ENCODE measurements around the gene STRN. TPM values are rescaled to one million over a fixed set of nuclear protein-coding genes. Genes with fewer than 3 reads are reported as not detected.

The STRN gene
- total RNA-seq, 4 donors from 2014 or later: 18.2 to 26.4 (median 21.5) TPM

DNA sequence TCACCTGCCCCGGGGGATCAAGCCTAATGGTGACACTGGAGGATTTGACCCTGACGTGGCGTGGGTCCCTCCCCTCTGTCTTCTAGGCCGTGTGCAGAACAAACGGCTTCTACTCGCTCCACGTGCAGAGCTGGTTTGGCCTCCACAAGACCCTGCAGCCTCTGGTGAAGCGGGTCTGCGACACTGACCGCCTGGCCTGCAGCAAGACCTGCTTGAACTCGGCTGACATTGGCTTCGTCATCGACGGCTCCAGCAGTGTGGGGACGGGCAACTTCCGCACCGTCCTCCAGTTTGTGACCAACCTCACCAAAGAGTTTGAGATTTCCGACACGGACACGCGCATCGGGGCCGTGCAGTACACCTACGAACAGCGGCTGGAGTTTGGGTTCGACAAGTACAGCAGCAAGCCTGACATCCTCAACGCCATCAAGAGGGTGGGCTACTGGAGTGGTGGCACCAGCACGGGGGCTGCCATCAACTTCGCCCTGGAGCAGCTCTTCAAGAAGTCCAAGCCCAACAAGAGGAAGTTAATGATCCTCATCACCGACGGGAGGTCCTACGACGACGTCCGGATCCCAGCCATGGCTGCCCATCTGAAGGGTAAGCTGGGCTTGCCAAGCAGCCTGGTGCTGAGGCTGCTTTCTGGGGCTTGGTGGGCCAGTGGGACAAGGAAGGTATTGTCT lies 157.8 kb downstream of the STRN start:
- H3K9me3 ChIP-seq: no peaks in the 10 kb centered on the region
- no peak overlapping the region for H3K27ac ChIP-seq
- no peaks in the 10 kb centered on the region for H3K27me3 ChIP-seq
- peaks cover 0 to 32% (median 0%) of the 10 kb centered on the region in 3 donors for H3K36me3 ChIP-seq
- no peak for DNase-seq (ENCODE audit: low spot score in 2 of 2)
- 90 to 94% methylated on average over 35 of the region's 35 CpGs for WGBS, 2 donors
- H3K4me3 ChIP-seq: no peak overlapping the region
- TF ChIP-seq POLR2A (IDR thresholded peaks at IDR 0.05) (no peak), EP300 (IDR thresholded peaks at IDR 0.05) (no peak)
- TF ChIP-seq, protein P1, sequence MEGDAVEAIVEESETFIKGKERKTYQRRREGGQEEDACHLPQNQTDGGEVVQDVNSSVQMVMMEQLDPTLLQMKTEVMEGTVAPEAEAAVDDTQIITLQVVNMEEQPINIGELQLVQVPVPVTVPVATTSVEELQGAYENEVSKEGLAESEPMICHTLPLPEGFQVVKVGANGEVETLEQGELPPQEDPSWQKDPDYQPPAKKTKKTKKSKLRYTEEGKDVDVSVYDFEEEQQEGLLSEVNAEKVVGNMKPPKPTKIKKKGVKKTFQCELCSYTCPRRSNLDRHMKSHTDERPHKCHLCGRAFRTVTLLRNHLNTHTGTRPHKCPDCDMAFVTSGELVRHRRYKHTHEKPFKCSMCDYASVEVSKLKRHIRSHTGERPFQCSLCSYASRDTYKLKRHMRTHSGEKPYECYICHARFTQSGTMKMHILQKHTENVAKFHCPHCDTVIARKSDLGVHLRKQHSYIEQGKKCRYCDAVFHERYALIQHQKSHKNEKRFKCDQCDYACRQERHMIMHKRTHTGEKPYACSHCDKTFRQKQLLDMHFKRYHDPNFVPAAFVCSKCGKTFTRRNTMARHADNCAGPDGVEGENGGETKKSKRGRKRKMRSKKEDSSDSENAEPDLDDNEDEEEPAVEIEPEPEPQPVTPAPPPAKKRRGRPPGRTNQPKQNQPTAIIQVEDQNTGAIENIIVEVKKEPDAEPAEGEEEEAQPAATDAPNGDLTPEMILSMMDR (IDR thresholded peaks at IDR 0.05): no peak
- no peaks in the 10 kb centered on the region for H3K4me1 ChIP-seq

DNA sequence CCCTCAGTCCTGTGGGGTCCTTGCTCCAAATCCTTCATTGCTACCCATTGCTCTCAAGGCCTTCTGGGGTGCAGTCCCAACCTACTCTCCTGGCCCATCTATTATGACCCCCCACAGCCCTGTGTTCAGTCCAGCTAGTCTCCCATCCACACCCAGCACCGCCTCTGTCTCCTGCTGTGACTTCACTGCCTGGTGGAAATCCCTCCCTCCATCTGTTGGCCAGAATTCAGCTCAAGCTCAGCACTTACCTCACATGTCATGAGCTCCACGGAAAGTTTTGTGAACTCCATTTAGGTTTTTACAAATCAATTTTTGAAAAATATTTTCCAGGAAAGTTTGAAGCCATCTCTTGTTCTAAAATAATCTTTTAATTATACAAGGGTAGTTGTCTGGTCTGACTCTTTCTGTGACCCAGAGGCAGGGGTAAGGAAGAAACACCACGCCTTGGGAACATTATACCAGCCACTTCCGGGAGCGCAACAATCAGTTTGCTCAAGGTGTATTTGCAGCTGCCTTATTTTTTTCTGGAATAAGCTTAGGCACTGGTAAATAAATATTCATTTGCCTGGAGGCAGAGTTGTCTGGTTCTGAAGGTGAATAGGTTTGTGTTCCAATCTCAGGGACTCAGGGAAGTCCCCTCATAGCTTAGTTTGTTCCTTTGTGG lies 159.0 kb downstream of the STRN start:
- peak overlapping the region in 1 of 4 donors; percentile 9 for H3K27ac ChIP-seq
- TF ChIP-seq POLR2A (IDR thresholded peaks at IDR 0.05) (no peak), EP300 (IDR thresholded peaks at IDR 0.05) (no peak)
- TF ChIP-seq, protein P1 (IDR thresholded peaks at IDR 0.05): no peak
- H3K27me3 ChIP-seq: no peaks in the 10 kb centered on the region
- no peaks in the 10 kb centered on the region for H3K4me1 ChIP-seq
- peaks cover 0 to 44% (median 0%) of the 10 kb centered on the region in 3 donors for H3K36me3 ChIP-seq
- H3K4me3 ChIP-seq: no peak overlapping the region
- no peak for DNase-seq (ENCODE audit: low spot score in 2 of 2)
- 75 to 78% methylated on average over 5 of the region's 5 CpGs for WGBS, 2 donors
- H3K9me3 ChIP-seq: peaks cover 0 to 11% (median 0%) of the 10 kb centered on the region in 4 donors

DNA sequence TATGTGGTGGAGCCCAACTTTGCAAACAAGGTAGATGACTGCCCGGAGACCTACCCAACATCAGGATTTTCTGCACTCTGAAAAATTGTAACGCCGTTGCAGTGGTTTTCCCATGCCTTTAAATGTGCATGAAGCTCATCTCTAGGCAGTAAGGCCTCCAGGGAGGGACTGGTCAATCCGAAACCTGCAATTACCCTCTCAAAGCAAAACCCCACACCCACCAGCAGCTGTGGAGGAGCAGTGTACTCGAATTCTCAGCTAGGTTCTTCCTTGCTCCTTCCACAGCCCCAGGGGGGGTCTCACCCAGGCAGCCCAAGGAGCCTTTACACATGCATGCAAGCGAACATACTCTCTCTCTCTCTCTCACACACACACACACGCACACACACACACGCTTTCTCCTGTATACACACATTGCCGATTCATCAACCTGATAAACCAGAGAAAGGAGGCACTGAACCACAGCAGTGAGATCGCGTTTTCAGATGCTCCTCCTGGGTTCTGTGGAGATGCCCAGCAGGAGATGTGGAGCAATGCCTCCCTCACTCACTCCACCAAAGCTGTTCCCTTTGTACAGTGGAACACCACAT lies 160.6 kb downstream of the STRN start:
- WGBS, 2 donors: 82 to 85% methylated on average over 11 of the region's 11 CpGs
- TF ChIP-seq, protein P1 (IDR thresholded peaks at IDR 0.05): no peak
- no peak for TF ChIP-seq EP300 (IDR thresholded peaks at IDR 0.05)
- no peak for TF ChIP-seq POLR2A (IDR thresholded peaks at IDR 0.05)
- H3K36me3 ChIP-seq: peaks cover 0 to 59% (median 0%) of the 10 kb centered on the region in 3 donors
- DNase-seq (ENCODE audit: low spot score in 2 of 2): no peak
- no peak overlapping the region for H3K4me3 ChIP-seq
- H3K4me1 ChIP-seq: no peaks in the 10 kb centered on the region
- H3K27me3 ChIP-seq: no peaks in the 10 kb centered on the region
- peaks cover 0 to 13% (median 0%) of the 10 kb centered on the region in 4 donors for H3K9me3 ChIP-seq
- H3K27ac ChIP-seq: no peak overlapping the region

DNA sequence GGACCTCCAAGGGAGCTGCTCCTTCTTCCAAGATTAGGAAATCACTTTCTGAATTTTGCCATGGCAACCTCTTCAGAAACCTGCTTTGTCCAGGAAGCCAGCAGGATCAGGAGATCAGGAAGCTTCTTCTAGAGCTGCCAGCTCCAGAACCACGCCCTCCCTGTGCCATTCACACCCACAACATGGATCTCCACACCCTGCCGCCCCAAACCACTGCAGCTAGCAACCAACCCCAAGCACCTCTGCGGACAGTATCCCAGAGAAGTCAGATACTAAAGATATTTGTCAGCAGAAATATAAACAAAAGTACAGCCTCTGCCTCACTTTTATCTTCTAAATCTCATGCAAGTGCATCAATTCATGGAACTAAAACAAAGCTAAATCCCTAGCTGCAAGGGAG lies 163.4 kb downstream of the STRN start:
- no peaks in the 10 kb centered on the region for H3K27me3 ChIP-seq
- DNase-seq (ENCODE audit: low spot score in 2 of 2): no peak
- no peak overlapping the region for H3K4me3 ChIP-seq
- no peak overlapping the region for H3K27ac ChIP-seq
- no peaks in the 10 kb centered on the region for H3K4me1 ChIP-seq
- 77 to 90% methylated on average over 3 of the region's 3 CpGs for WGBS, 2 donors
- peaks cover 0 to 59% (median 0%) of the 10 kb centered on the region in 3 donors for H3K36me3 ChIP-seq
- TF ChIP-seq POLR2A (IDR thresholded peaks at IDR 0.05) (no peak), EP300 (IDR thresholded peaks at IDR 0.05) (no peak)
- TF ChIP-seq, protein P1 (IDR thresholded peaks at IDR 0.05): no peak
- peaks cover 0 to 13% (median 0%) of the 10 kb centered on the region in 4 donors for H3K9me3 ChIP-seq

DNA sequence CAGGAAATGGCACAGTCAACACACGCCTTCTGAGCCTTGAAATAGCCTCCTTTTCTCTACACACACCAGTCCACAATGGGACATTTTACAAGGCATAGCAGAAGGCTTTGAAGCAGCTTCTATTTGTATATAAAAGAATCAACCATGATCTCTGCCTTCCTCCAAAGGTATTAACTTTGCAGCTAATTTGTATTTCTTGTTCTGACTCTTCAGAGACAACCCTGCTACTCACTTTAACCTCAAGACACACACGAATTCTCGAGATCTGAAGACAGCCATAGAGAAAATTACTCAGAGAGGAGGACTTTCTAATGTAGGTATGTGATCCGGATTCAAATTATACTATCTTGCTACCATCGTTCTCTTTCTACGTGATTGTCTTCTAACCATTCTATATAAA lies 165.2 kb downstream of the STRN start:
- no peak for TF ChIP-seq POLR2A (IDR thresholded peaks at IDR 0.05)
- no peak for TF ChIP-seq EP300 (IDR thresholded peaks at IDR 0.05)
- TF ChIP-seq, protein P1 (IDR thresholded peaks at IDR 0.05): no peak
- Histone ChIP-seq H3K27me3 (no peaks in the 10 kb centered on the region), H3K4me3 (no peak overlapping the region), H3K9me3 (peaks cover 0 to 13% (median 0%) of the 10 kb centered on the region in 4 donors), H3K4me1 (no peaks in the 10 kb centered on the region), H3K27ac (no peak overlapping the region), H3K36me3 (peaks cover 0 to 48% (median 0%) of the 10 kb centered on the region in 3 donors)
- DNase-seq (ENCODE audit: low spot score in 2 of 2): no peak
- WGBS, 2 donors: 88 to 94% methylated on average over 6 of the region's 6 CpGs
